ENCODE results near the gene ETS2. TPM values are rescaled to one million over a fixed set of nuclear protein-coding genes. Genes with fewer than 3 reads are reported as not detected.

The ETS2 gene
- total RNA-seq, 1 donor from 2014 or later, result 40.3 TPM

DNA sequence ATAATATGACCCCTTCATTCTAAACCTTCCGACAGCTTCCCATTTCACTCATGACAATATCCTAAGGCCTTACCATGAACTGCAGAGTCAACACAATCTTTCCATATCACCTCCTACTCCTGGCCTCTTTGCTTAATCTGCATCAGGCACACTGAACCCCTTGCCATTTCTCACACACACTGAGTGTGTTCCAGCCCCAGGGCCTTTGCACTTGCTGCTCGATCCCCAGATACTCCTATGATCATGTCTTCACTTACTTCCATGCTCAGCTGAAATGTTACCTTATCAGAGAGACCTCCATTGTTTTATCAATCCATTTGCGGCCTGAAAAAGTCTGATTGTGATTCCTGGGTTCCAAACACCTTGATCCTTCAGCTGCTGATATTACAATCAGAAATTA, 47.0 kb downstream of the ETS2 start:
- peaks cover 4% of the 10 kb centered on the region for H3K9me3 ChIP-seq (ENCODE audit: insufficient read depth, low read depth, low read length)
- H3K4me1 Mint-ChIP-seq (ENCODE audit: low read depth, unreplicated experiment), result peaks cover 12% of the 10 kb centered on the region
- peaks cover 1% of the 10 kb centered on the region for H3K36me3 Mint-ChIP-seq (ENCODE audit: low read depth, unreplicated experiment)
- H4K20me1 ChIP-seq (ENCODE audit: insufficient read depth, low read length), result no peaks in the 10 kb centered on the region
- TF ChIP-seq, protein P1, sequence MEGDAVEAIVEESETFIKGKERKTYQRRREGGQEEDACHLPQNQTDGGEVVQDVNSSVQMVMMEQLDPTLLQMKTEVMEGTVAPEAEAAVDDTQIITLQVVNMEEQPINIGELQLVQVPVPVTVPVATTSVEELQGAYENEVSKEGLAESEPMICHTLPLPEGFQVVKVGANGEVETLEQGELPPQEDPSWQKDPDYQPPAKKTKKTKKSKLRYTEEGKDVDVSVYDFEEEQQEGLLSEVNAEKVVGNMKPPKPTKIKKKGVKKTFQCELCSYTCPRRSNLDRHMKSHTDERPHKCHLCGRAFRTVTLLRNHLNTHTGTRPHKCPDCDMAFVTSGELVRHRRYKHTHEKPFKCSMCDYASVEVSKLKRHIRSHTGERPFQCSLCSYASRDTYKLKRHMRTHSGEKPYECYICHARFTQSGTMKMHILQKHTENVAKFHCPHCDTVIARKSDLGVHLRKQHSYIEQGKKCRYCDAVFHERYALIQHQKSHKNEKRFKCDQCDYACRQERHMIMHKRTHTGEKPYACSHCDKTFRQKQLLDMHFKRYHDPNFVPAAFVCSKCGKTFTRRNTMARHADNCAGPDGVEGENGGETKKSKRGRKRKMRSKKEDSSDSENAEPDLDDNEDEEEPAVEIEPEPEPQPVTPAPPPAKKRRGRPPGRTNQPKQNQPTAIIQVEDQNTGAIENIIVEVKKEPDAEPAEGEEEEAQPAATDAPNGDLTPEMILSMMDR (IDR thresholded peaks at IDR 0.05; ENCODE audit: insufficient read depth, low read depth, low read length), result no peak
- no peak for TF ChIP-seq EZH2 (IDR thresholded peaks at IDR 0.05; ENCODE audit: insufficient read depth, low read length)
- H3K27ac Mint-ChIP-seq (ENCODE audit: unreplicated experiment), result peak overlapping the region; percentile 4
- H3K4me1 ChIP-seq (ENCODE audit: insufficient read depth, low read length), result peaks cover 21% of the 10 kb centered on the region
- no peak overlapping the region for H3K4me2 ChIP-seq (ENCODE audit: low read length)
- no peak overlapping the region for H2AFZ ChIP-seq (ENCODE audit: low read depth, low read length)
- H3K27ac ChIP-seq (ENCODE audit: low read depth, low read length), result peak overlapping the region; percentile 6
- peak overlapping the region; percentile 1 for H3K9ac ChIP-seq (ENCODE audit: low read length)
- H3K36me3 ChIP-seq (ENCODE audit: insufficient read depth, low read length), result no peaks in the 10 kb centered on the region
- no peaks in the 10 kb centered on the region for H3K27me3 ChIP-seq (ENCODE audit: insufficient read depth, low read length)
- H3K27me3 Mint-ChIP-seq (ENCODE audit: low read depth, unreplicated experiment), result no peaks in the 10 kb centered on the region
- DNase-seq (ENCODE audit: low read depth) (no peak), FAIRE-seq (no peak)
- no peak overlapping the region for H3K4me3 ChIP-seq (ENCODE audit: insufficient read depth, low read depth, low read length)
- H3K4me3 Mint-ChIP-seq (ENCODE audit: unreplicated experiment), result no peak overlapping the region
- H3K79me2 ChIP-seq (ENCODE audit: insufficient read depth, low read length), result no peaks in the 10 kb centered on the region
- peaks cover 16% of the 10 kb centered on the region for H3K9me3 Mint-ChIP-seq (ENCODE audit: unreplicated experiment)

DNA sequence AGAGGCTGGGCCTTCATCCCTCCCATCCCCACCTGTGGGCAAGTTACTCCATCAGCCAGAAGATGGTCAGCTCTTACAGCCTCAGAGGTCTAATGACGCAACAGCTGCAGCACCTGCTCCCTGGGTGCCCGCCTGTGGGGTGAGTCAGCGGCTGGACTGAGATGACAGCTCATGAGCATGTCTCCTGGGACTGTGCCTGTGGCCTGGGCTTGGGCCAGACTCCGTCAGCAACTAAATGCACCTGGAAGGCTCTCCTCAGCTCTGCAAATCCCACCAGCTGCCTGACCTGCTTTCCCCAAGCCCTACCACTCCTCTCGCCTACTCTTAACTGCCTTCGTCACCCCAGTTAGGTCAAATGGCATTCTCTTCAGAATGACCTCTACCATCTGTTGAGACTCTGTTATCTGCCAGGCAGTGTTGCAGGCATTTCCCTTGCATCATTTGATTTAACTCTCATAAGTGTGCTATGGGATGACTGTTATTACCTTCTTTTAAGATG, 47.7 kb downstream of the ETS2 start:
- Histone ChIP-seq H3K4me1 (ENCODE audit: insufficient read depth, low read length) (peaks cover 18% of the 10 kb centered on the region), H3K9ac (ENCODE audit: low read length) (peak overlapping the region; percentile 25), H3K9me3 (ENCODE audit: insufficient read depth, low read depth, low read length) (peaks cover 4% of the 10 kb centered on the region), H3K27me3 (ENCODE audit: insufficient read depth, low read length) (no peaks in the 10 kb centered on the region), H3K4me2 (ENCODE audit: low read length) (peak overlapping the region; percentile 31), H3K4me3 (ENCODE audit: insufficient read depth, low read depth, low read length) (no peak overlapping the region), H3K79me2 (ENCODE audit: insufficient read depth, low read length) (no peaks in the 10 kb centered on the region), H4K20me1 (ENCODE audit: insufficient read depth, low read length) (no peaks in the 10 kb centered on the region), H2AFZ (ENCODE audit: low read depth, low read length) (no peak overlapping the region), H3K27ac (ENCODE audit: low read depth, low read length) (peak overlapping the region; percentile 49), H3K36me3 (ENCODE audit: insufficient read depth, low read length) (no peaks in the 10 kb centered on the region)
- Mint-ChIP-seq H3K4me3 (ENCODE audit: unreplicated experiment) (no peak overlapping the region), H3K9me3 (ENCODE audit: unreplicated experiment) (peaks cover 19% of the 10 kb centered on the region), H3K27ac (ENCODE audit: unreplicated experiment) (peak overlapping the region; percentile 36), H3K36me3 (ENCODE audit: low read depth, unreplicated experiment) (peaks cover 1% of the 10 kb centered on the region), H3K27me3 (ENCODE audit: low read depth, unreplicated experiment) (peaks cover 2% of the 10 kb centered on the region), H3K4me1 (ENCODE audit: low read depth, unreplicated experiment) (peaks cover 16% of the 10 kb centered on the region)
- peak; percentile 99 for DNase-seq (ENCODE audit: low read depth)
- TF ChIP-seq, protein P1 (IDR thresholded peaks at IDR 0.05; ENCODE audit: insufficient read depth, low read depth, low read length), result no peak
- no peak for TF ChIP-seq EZH2 (IDR thresholded peaks at IDR 0.05; ENCODE audit: insufficient read depth, low read length)
- no peak for FAIRE-seq

DNA sequence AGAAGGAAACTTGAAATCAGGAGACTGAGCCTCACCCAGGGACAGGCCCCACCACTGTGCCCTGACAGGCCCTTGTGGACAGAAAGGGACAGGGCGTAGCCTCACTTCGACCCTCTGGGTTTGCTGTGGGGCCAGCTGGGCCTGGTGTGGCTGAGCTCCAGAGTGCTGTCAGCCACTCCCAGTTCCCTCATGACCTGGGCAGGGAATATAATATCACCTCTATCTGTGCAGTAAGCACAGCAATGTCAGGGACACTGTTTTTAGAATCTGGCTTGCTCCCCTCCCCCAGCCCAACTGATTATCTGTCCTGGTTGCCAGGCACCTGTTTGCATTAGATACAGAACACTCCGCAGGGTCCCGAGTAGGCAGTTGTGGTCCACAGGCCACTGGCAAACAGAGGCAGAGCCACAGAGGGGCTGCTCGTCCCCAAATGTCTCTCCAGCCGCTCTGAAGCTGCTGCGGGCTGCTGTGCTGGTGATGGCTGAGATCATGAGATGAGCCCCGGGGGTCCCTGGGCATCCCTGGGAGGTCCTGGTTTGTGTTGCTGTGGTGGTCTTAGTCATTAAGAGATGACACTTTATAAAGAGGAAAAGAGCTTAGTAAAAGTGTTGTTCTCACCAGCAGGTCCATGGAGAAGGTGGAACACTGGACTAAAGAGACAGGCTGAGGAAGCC, 51.6 kb downstream of the ETS2 start:
- Histone ChIP-seq H3K4me2 (ENCODE audit: low read length) (no peak overlapping the region), H3K27me3 (ENCODE audit: insufficient read depth, low read length) (no peaks in the 10 kb centered on the region), H3K27ac (ENCODE audit: low read depth, low read length) (no peak overlapping the region), H3K9me3 (ENCODE audit: insufficient read depth, low read depth, low read length) (no peaks in the 10 kb centered on the region), H3K9ac (ENCODE audit: low read length) (no peak overlapping the region), H4K20me1 (ENCODE audit: insufficient read depth, low read length) (no peaks in the 10 kb centered on the region), H3K79me2 (ENCODE audit: insufficient read depth, low read length) (no peaks in the 10 kb centered on the region), H3K4me3 (ENCODE audit: insufficient read depth, low read depth, low read length) (no peak overlapping the region), H3K4me1 (ENCODE audit: insufficient read depth, low read length) (peaks cover 12% of the 10 kb centered on the region), H3K36me3 (ENCODE audit: insufficient read depth, low read length) (no peaks in the 10 kb centered on the region), H2AFZ (ENCODE audit: low read depth, low read length) (no peak overlapping the region)
- H3K36me3 Mint-ChIP-seq (ENCODE audit: low read depth, unreplicated experiment), result no peaks in the 10 kb centered on the region
- peaks cover 8% of the 10 kb centered on the region for H3K9me3 Mint-ChIP-seq (ENCODE audit: unreplicated experiment)
- H3K27ac Mint-ChIP-seq (ENCODE audit: unreplicated experiment), result peak overlapping the region; percentile 14
- no peak overlapping the region for H3K4me3 Mint-ChIP-seq (ENCODE audit: unreplicated experiment)
- no peak for TF ChIP-seq EZH2 (IDR thresholded peaks at IDR 0.05; ENCODE audit: insufficient read depth, low read length)
- TF ChIP-seq, protein P1 (IDR thresholded peaks at IDR 0.05; ENCODE audit: insufficient read depth, low read depth, low read length), result no peak
- no peak for DNase-seq (ENCODE audit: low read depth)
- peaks cover 13% of the 10 kb centered on the region for H3K4me1 Mint-ChIP-seq (ENCODE audit: low read depth, unreplicated experiment)
- FAIRE-seq, result no peak
- H3K27me3 Mint-ChIP-seq (ENCODE audit: low read depth, unreplicated experiment), result peaks cover 10% of the 10 kb centered on the region

All from astrocyte (in vitro differentiated cells and primary cell).